Heart left ventricle (tissue), 16 donors: ENCODE data around the gene ADAM22. TPM values are rescaled to one million over a fixed set of nuclear protein-coding genes. Genes with fewer than 3 reads are reported as not detected.

ENCODE experiments used
- ATAC-seq, 4 donors: fragments of 200-7000 bp; cut with Tn5 transposase; one replicate each; pipeline ENCODE4 v1.9.1; 2020 to 2022; ENCODE audit warnings: moderate library complexity in 4 of 4, mild to moderate bottlenecking in 3 of 4, moderate number of reproducible peaks in 1 of 4
- DNase-seq, 5 donors: peaks; one replicate each; pipeline ENCODE4 v3.0.0-alpha.2; 2020
- H3K27ac ChIP-seq, 12 donors: fragments of 200-600 bp; sonication (generic) in 4 of 12; one replicate each; pipeline versions ENCODE4 v1.5.0 to v1.8.0; 2016 to 2022; ENCODE audit warnings: mild to moderate bottlenecking in 2 of 12
- H3K27me3 ChIP-seq, 9 donors: fragments of 200-600 bp; sonication (generic) in 2 of 9; one replicate each; pipeline versions ENCODE4 v1.5.1 to v1.8.0; 2016 to 2022; ENCODE audit warnings: mild to moderate bottlenecking in 3 of 9
- H3K36me3 ChIP-seq, 9 donors: fragments of 200-600 bp; sonication (generic) in 2 of 9; one replicate each; pipeline versions ENCODE4 v1.5.0 to v1.8.0; 2018 to 2022; ENCODE audit warnings: mild to moderate bottlenecking in 2 of 9
- H3K4me1 ChIP-seq, 12 donors: fragments of 200-600 bp; sonication (generic) in 4 of 12; one replicate each; pipeline versions ENCODE4 v1.5.0 to v1.8.0; 2016 to 2022; ENCODE audit warnings: mild to moderate bottlenecking in 3 of 12
- H3K4me3 ChIP-seq, 12 donors: fragments of 200-600 bp; sonication (generic) in 4 of 12; one replicate each; pipeline versions ENCODE4 v1.5.0 to v1.8.0; 2017 to 2022; ENCODE audit warnings: mild to moderate bottlenecking in 9 of 12, moderate library complexity in 4 of 12
- H3K9me3 ChIP-seq, 12 donors: fragments of 200-600 bp; sonication (generic) in 4 of 12; one replicate each; pipeline versions ENCODE4 v1.5.0 to v1.8.0; 2016 to 2022; ENCODE audit warnings: mild to moderate bottlenecking in 1 of 12
- CTCF ChIP-seq, 12 donors: fragments of 200-600 bp; sonication (generic) in 4 of 12; IDR thresholded peaks; one replicate each; pipeline versions ENCODE4 v1.5.0 to v1.8.0; 2018 to 2022; ENCODE audit warnings: antibody characterized with exemption in 12 of 12, mild to moderate bottlenecking in 5 of 12
- POLR2A ChIP-seq, 2 donors: fragments of 450-650 bp; IDR thresholded peaks; one replicate each; pipeline ENCODE4 v1.6.1; 2017; ENCODE audit warnings: antibody characterized with exemption in 2 of 2, mild to moderate bottlenecking in 2 of 2, moderate library complexity in 2 of 2
- WGBS, 4 donors: extraction: QIAGEN DNeasy Blood & Tissue Kit in 2 of 4; methylation state at CpG; one replicate each; pipeline versions ENCODE4 v1.1.5 to v1.1.7; 2013 to 2018; 5-methylcytosine and 5-hydroxymethylcytosine counted together
- intact Hi-C, 10 donors: fragments of 100-400 bp; cut with DNase I; formaldehyde crosslinking; loops; one replicate each; pipeline versions ENCODE4 v1.11.1 to v1.14.2; 2022
- polyA plus RNA-seq, 2 donors: library from polyadenylated mRNA; stranded (reverse); fragments of 200-250 nt; gene quantifications; one replicate each; pipeline ENCODE4 v1.2.3, GENCODE V29; 2013
- total RNA-seq, 9 donors: library from RNA; depleted of rRNA in 2 of 9; stranded (reverse); fragments of >200 nt in 2 of 9; fragmentation: NEBNext Ultra II Directional in 3 of 9; extraction: Animal tissue kit (Norgen Biotek cat#: 25700) in 3 of 9; gene quantifications; one replicate each; pipeline versions ENCODE4 v1.1.0 to v1.2.4, GENCODE V29; 2016 to 2023
- donor health status: ischemic (EF 13 %, LVEDD 7.1; RV severe dilation, severe dysfunction).
- donor health status: healthy with polysubstance abuse.
- donor health status: DM: no; HTN: yes; CAD: no.
- donor health status: DM: no; HTN: no; CAD: no.
- donor health status: ischemic (EF 25% LVEDD 6.9; RV normal size, moderate dysfunction).
- donor health status: ischemic (EF 25% LVEDD 5.7; RV mildly dilated, moderate dysfunction).
- donor health status: healthy.
- donor health status: DM: yes; HTN: yes; CAD: no.
- donor health status: ischemic (EF 35%, LVEDD 5.7; RV mildly dilated, moderate dysfunction).
- donor health status: nonischemic (EF 11% LVEDD 7.7; RV severe dilation, severe dysfunction).
- donor health status: DM: yes; HTN: yes; CAD: no.
- donor health status: PGD.
- donor health status: ischemic (EF 29% LVEDD 5.4; RV normal size, mild dysfunction).
- donor health status: nonischemic (EF 23%, LVEDD 6.1; RV moderate dilation, normal function).

ADAM22 gene
- total and polyA plus RNA-seq, 11 donors, result 0.27 to 3.4 (median 1.1) TPM

GRCh38 chr7:88183051-88183450 lies 249.0 kb downstream of the ADAM22 start:
- no peak for DNase-seq
- 95 to 98% (median 97%) methylated on average over 1 of the region's 1 CpG for WGBS, 4 donors
- no peaks in the 10 kb centered on the region for H3K36me3 ChIP-seq
- H3K27me3 ChIP-seq, result no peaks in the 10 kb centered on the region
- intact Hi-C loops, result no loop called here
- no peaks in the 10 kb centered on the region for H3K4me1 ChIP-seq
- H3K9me3 ChIP-seq, result no peaks in the 10 kb centered on the region
- ATAC-seq, result no peak
- no peak for TF ChIP-seq CTCF (IDR thresholded peaks at IDR 0.05)
- TF ChIP-seq POLR2A (IDR thresholded peaks at IDR 0.05), result no peak
- H3K27ac ChIP-seq, result no peak overlapping the region
- H3K4me3 ChIP-seq, result no peak overlapping the region

- intact Hi-C loops, result no loop called here
- H3K4me1 ChIP-seq, result no peaks in the 10 kb centered on the region
- WGBS, 4 donors, result 84 to 93% (median 88%) methylated on average over 5 of the region's 5 CpGs
- ATAC-seq (no peak), DNase-seq (no peak)
- no peak overlapping the region for H3K27ac ChIP-seq
- no peak overlapping the region for H3K4me3 ChIP-seq
- TF ChIP-seq CTCF (IDR thresholded peaks at IDR 0.05) (no peak), POLR2A (IDR thresholded peaks at IDR 0.05) (no peak)
- no peaks in the 10 kb centered on the region for H3K9me3 ChIP-seq
- no peaks in the 10 kb centered on the region for H3K27me3 ChIP-seq
- H3K36me3 ChIP-seq, result no peaks in the 10 kb centered on the region
Measured at GRCh38 chr7:88184848-88185304, 250.8 kb downstream of the ADAM22 start.

GRCh38 chr7:88185650-88186049 lies 251.6 kb downstream of the ADAM22 start:
- no peaks in the 10 kb centered on the region for H3K9me3 ChIP-seq
- intact Hi-C loops, result no loop called here
- TF ChIP-seq POLR2A (IDR thresholded peaks at IDR 0.05), result no peak
- no peak for TF ChIP-seq CTCF (IDR thresholded peaks at IDR 0.05)
- no peaks in the 10 kb centered on the region for H3K27me3 ChIP-seq
- no peaks in the 10 kb centered on the region for H3K36me3 ChIP-seq
- H3K4me3 ChIP-seq, result no peak overlapping the region
- no peaks in the 10 kb centered on the region for H3K4me1 ChIP-seq
- ATAC-seq (no peak), DNase-seq (no peak)
- H3K27ac ChIP-seq, result no peak overlapping the region

GRCh38 chr7:88191911-88192310 lies 257.9 kb downstream of the ADAM22 start:
- Histone ChIP-seq H3K4me3 (no peak overlapping the region), H3K9me3 (no peaks in the 10 kb centered on the region), H3K27me3 (no peaks in the 10 kb centered on the region), H3K4me1 (no peaks in the 10 kb centered on the region), H3K36me3 (peaks cover 0 to 6% (median 0%) of the 10 kb centered on the region in 9 donors), H3K27ac (no peak overlapping the region)
- 84 to 91% (median 87%) methylated on average over 3 of the region's 3 CpGs for WGBS, 4 donors
- DNase-seq (no peak), ATAC-seq (no peak)
- no peak for TF ChIP-seq CTCF (IDR thresholded peaks at IDR 0.05)
- TF ChIP-seq POLR2A (IDR thresholded peaks at IDR 0.05), result no peak
- intact Hi-C loops, result no loop called here
